SK-N-MC (cell line): ENCODE results near the gene TRUB2.

Source experiments
- DNase-seq: peaks from one replicate; pipeline ENCODE4 v3.0.0-alpha.2; 2011; ENCODE audit warnings: low read depth, low spot score
- H3K27ac ChIP-seq: fragments of 200-600 bp; sonication (generic); 2 replicates; pipeline ENCODE4 v1.5.1; 2016; ENCODE audit warnings: mixed run types
- H3K36me3 ChIP-seq: fragments of 200-600 bp; sonication (generic); 2 replicates; pipeline ENCODE4 v1.6.1; 2017; ENCODE audit warnings: antibody characterized with exemption, low read length, mixed read lengths; ENCODE audit not compliant: insufficient read depth
- H3K4me3 ChIP-seq: fragments of 200-600 bp; sonication (generic); 2 replicates; pipeline ENCODE4 v1.5.1; 2016
- H3K9ac ChIP-seq: fragments of 200-600 bp; sonication (generic); 2 replicates; pipeline ENCODE4 v1.8.0; 2017; ENCODE audit warnings: mixed run types, mixed read lengths; ENCODE audit not compliant: insufficient read length
- H3K9me3 ChIP-seq: fragments of 200-600 bp; sonication (generic); 2 replicates; pipeline ENCODE4 v1.6.1; 2017; ENCODE audit warnings: low read depth, mild to moderate bottlenecking, antibody characterized with exemption, low read length, moderate library complexity, mixed read lengths
- EZH2 ChIP-seq: fragments of 200-600 bp; sonication (generic); IDR thresholded peaks from one replicate; pipeline ENCODE4 v1.6.1; 2017; ENCODE audit warnings: antibody characterized with exemption
- FOXP2 ChIP-seq: optimal IDR thresholded peaks from 2 replicates; pipeline ENCODE3; 2011; ENCODE audit warnings: mild to moderate bottlenecking, moderate library complexity; ENCODE audit not compliant: insufficient read depth; ENCODE audit errors: extremely low read length, control extremely low read depth
- POLR2AphosphoS5 ChIP-seq: IDR thresholded peaks from 2 replicates; pipeline ENCODE4 v1.6.1; 2012; ENCODE audit warnings: mild to moderate bottlenecking, low read depth, low read length, borderline replicate concordance

The TRUB2 gene

DNA sequence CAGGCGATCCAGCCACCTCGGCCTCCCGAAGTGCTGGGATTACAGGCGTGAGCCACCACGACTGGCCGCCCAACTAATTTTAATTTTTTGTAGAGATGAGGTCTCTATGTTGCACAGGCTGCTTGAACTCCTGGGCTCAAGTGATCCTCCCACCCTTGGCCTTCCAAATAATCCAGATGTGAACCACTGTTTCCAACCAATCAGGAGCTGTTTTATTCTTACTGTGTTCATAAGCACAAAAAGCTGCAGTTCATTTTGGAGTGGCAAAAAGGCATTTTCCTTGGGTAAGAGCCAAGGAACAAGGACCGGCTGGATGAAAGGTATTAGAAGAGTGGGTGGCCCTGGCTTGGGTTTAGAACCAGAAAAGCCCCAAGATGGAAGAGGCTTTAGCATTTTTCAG is 12.9 kb upstream of the TRUB2 start:
- no peaks in the 10 kb centered on the region for H3K9me3 ChIP-seq
- H3K36me3 ChIP-seq: no peaks in the 10 kb centered on the region
- no peak overlapping the region for H3K27ac ChIP-seq
- H3K4me3 ChIP-seq: no peak overlapping the region
- DNase-seq: no peak
- H3K9ac ChIP-seq: no peak overlapping the region
- TF ChIP-seq POLR2AphosphoS5: no peak
- no peak for TF ChIP-seq FOXP2
- no peak for TF ChIP-seq EZH2

DNA sequence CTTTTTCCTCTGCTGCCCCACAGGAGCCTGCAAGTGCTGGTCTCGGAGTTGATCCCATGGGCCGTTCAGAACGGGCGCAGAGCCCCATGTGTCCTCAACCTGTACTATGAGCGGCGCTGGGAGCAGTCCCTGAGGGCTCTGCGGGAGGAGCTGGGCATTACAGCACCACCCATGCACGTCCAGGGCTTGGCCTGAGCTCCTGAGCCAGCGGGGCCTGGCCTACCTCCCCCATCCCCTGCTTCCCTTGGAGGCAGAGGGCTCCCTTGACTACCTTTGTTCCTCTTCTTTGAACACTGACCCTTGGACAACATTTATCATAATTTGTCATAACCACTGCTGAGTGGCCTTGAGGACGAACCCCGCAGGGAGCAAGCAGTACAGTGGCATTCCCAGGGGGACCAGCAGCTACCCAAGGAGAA is 11.2 kb upstream of the TRUB2 start:
- H3K27ac ChIP-seq: no peak overlapping the region
- no peak overlapping the region for H3K9ac ChIP-seq
- no peak for DNase-seq
- no peaks in the 10 kb centered on the region; the same call in 1 of the 2 replicates for H3K36me3 ChIP-seq
- no peak overlapping the region for H3K4me3 ChIP-seq
- TF ChIP-seq EZH2 (no peak), POLR2AphosphoS5 (no peak), FOXP2 (no peak)
- H3K9me3 ChIP-seq: no peaks in the 10 kb centered on the region

DNA sequence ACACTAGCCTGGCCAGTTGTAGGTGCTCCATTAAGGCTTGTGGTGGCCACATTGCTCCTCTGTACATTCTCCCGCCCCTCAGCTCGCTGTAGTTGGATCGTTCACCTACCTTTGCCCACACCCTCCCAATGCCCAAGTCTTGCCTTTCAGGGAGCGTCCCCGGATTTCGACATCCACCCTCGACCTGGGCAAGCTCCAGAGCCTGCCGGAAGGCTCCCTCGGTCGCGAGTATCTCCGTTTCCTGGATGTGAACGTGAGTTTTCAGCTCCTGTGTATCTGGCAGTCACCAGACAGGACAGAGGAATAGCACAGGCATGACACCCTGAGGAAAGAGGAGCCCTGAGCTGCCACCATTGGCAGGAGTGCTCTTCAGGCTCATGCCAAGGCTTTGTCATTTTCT is 3.4 kb upstream of the TRUB2 start:
- no peak for TF ChIP-seq POLR2AphosphoS5
- TF ChIP-seq EZH2: no peak
- TF ChIP-seq FOXP2: no peak
- Histone ChIP-seq H3K9ac (no peak overlapping the region), H3K9me3 (no peaks in the 10 kb centered on the region), H3K36me3 (peaks cover 15% of the 10 kb centered on the region; the same call in 1 of the 2 replicates), H3K27ac (no peak overlapping the region), H3K4me3 (no peak overlapping the region)
- DNase-seq: no peak

DNA sequence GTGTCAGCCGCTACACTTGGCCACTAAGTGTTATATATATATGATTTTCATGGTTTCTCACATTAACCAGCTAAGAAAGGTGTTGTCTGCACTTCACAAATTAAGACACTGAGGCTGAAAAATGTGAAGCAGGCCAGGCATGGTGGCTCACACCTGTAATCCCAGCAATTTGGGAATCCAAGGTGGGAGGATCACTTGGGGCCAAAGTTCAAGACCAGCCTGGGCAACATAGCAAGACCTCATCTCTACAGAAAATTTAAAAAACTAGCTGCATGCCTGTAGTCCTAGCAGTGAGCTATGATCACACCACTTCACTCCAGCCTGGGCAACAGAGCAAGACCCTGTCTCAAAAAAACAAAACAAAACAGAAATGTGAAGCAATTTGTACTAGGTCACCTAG is 2.2 kb upstream of the TRUB2 start:
- no peak overlapping the region for H3K4me3 ChIP-seq
- H3K36me3 ChIP-seq: peaks cover 15% of the 10 kb centered on the region; the same call in 1 of the 2 replicates
- TF ChIP-seq POLR2AphosphoS5 (no peak), EZH2 (no peak), FOXP2 (no peak)
- H3K9me3 ChIP-seq: no peaks in the 10 kb centered on the region
- H3K9ac ChIP-seq: no peak overlapping the region
- DNase-seq: no peak
- no peak overlapping the region for H3K27ac ChIP-seq

DNA sequence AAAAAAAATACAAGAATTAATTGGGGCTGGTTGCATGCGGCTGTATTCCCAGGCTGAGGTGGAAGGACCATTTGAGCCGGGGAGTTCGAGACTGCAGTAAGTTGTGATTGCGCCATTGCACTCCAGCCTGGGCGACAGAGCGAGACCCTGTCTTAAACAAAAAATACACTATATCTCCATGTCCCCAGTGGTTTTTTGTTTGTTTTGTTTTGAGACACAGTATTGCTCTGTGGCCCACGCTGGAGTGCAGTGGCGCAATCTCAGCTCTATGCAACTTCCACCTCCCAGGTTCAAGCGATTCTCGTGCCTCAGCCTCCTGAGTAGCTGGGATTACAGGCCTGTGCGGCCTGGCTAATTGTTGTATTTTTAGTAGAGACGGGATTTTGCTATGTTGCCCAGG is 1.5 kb upstream of the TRUB2 start:
- Histone ChIP-seq H3K27ac (no peak overlapping the region), H3K36me3 (peaks cover 15% of the 10 kb centered on the region; the same call in 1 of the 2 replicates)

DNA sequence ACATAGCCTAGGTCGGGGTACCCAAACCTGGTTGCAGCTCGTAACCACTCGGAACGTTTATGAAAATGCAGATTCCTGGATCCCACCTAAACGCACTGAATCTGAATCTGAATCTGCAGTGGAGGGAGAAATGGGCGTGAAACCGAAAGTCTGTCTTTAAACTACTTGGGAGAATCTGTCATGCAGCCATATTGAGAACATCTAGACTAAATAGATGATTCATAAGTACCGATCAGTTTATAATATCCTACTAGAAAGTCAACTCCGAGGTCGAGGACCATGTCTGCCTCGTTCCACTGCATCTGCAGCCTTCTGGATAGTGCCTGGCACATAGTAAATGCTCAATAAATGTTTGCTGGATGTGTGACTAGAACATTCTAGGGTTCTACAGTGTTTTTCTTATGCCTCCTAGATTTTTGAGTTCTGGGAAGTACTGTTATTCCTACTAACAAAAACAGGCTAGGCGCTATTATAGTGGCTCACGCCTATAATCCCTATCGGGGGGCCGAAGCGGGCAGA is 1.0 kb upstream of the TRUB2 start:
- peak overlapping the region; percentile 94 for H3K4me3 ChIP-seq
- H3K9me3 ChIP-seq: no peaks in the 10 kb centered on the region
- H3K36me3 ChIP-seq: peaks cover 15% of the 10 kb centered on the region; the same call in 1 of the 2 replicates
- no peak for DNase-seq
- TF ChIP-seq FOXP2: no peak
- no peak for TF ChIP-seq EZH2
- no peak for TF ChIP-seq POLR2AphosphoS5
- 0 out of 2 replicates have a peak overlapping the region, but pooled peaks have one; percentile 3 for H3K27ac ChIP-seq
- H3K9ac ChIP-seq: peak overlapping the region; percentile 98

More for the DNA sequence above, 1.5 kb upstream of the TRUB2 start:
- no peak for DNase-seq
- Histone ChIP-seq H3K9ac (peak overlapping the region; percentile 98), H3K4me3 (peak overlapping the region; percentile 94), H3K9me3 (no peaks in the 10 kb centered on the region)
- no peak for TF ChIP-seq POLR2AphosphoS5
- TF ChIP-seq EZH2: no peak
- no peak for TF ChIP-seq FOXP2

DNA sequence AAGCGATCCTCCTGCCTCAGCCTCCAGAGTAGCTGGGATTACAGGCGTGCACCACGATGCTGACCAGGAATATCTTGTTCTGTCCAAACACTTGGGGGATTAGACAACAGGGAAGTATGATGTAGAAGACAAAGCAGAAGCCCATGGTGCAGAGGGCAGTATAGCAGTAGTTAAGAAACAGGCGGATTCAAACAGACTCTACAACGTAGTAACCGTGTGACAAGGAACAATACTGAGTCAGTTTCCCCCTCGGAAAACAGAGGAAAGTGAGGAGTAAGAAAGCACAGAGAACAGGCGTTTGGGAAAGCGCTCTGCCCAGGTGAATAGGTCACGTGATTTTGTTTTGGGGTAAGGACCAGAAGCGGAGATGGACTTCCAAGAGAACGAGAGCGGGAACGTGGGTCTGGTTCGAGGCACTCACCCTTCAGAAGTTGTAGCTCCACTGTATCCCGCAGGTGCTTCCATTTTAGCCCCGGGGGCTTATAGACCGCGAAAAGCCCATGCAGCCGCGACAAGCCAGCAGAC is 306 bp downstream of the TRUB2 start:
- Histone ChIP-seq H3K27ac (no peak overlapping the region), H3K9ac (peak overlapping the region; percentile 98), H3K36me3 (peaks cover 21% of the 10 kb centered on the region; the same call in 1 of the 2 replicates), H3K9me3 (no peaks in the 10 kb centered on the region), H3K4me3 (peak overlapping the region; percentile 94)
- TF ChIP-seq POLR2AphosphoS5: no peak
- TF ChIP-seq FOXP2: no peak
- no peak for TF ChIP-seq EZH2
- no peak for DNase-seq

DNA sequence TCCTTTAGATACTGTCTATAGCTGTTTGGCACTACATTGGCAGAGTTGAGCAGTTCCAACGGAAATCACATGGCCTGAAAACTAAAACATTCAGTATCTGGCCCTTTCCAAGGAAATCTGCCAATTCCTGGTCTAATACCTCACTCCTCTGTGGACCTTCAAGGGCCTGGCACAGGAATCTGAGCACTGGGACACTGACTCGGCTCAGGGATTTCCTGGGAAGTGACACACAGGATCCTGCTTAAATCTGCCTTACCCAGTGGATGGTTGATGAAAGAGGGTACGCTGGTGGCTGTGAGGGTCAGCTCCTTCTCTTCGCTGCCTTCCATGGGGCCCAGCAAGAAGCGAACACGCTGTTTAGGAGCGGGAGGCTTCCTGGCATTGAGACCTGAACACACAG is 904 bp downstream of the TRUB2 start:
- H3K9ac ChIP-seq: peak overlapping the region; percentile 98
- H3K27ac ChIP-seq: no peak overlapping the region
- H3K9me3 ChIP-seq: no peaks in the 10 kb centered on the region
- peak overlapping the region; percentile 94 for H3K4me3 ChIP-seq
- DNase-seq: no peak
- TF ChIP-seq FOXP2 (no peak), POLR2AphosphoS5 (no peak), EZH2 (no peak)
- peaks cover 27% of the 10 kb centered on the region; the same call in 1 of the 2 replicates for H3K36me3 ChIP-seq
